ENCODE data around the gene AGAP2. TPM values are rescaled to one million over a fixed set of nuclear protein-coding genes. Genes with fewer than 3 reads are reported as not detected.

The AGAP2 gene
- total RNA-seq, 1 donor from 2014 or later = 1.7 TPM

DNA sequence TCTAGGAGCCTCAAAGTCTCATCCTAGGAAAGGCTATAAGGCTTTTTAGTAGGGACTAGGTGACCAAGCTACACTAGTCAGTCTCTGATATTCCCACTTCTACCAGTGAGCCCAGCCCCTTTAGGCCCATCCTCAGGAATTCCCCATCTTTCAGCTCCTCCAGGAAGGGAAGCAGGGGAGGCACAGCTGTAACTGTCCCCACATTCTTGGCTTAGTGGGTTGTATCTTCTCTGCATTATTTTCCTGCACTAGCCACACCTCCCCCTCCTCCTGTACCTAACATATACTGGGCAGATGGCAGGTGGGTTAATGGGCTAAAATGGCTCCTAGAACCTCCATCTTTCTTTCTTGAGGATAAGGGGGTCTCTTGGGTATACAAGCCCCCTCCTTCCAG, 28.8 kb upstream of the AGAP2 start:
- Mint-ChIP-seq H3K27ac (no peak overlapping the region), H3K36me3 (peaks cover 18% of the 10 kb centered on the region), H3K4me3 (no peak overlapping the region), H3K4me1 (peaks cover 28% of the 10 kb centered on the region), H3K9me3 (peaks cover 4% of the 10 kb centered on the region), H3K27me3 (ENCODE audit: insufficient read depth, low read depth) (peaks cover 47% of the 10 kb centered on the region)
- H3K4me3 ChIP-seq = peak overlapping the region; percentile 13
- TF ChIP-seq, protein P1, sequence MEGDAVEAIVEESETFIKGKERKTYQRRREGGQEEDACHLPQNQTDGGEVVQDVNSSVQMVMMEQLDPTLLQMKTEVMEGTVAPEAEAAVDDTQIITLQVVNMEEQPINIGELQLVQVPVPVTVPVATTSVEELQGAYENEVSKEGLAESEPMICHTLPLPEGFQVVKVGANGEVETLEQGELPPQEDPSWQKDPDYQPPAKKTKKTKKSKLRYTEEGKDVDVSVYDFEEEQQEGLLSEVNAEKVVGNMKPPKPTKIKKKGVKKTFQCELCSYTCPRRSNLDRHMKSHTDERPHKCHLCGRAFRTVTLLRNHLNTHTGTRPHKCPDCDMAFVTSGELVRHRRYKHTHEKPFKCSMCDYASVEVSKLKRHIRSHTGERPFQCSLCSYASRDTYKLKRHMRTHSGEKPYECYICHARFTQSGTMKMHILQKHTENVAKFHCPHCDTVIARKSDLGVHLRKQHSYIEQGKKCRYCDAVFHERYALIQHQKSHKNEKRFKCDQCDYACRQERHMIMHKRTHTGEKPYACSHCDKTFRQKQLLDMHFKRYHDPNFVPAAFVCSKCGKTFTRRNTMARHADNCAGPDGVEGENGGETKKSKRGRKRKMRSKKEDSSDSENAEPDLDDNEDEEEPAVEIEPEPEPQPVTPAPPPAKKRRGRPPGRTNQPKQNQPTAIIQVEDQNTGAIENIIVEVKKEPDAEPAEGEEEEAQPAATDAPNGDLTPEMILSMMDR (IDR thresholded peaks at IDR 0.05) = no peak
- TF ChIP-seq EZH2 (IDR thresholded peaks at IDR 0.05) (no peak), EZH2phosphoT487 (IDR thresholded peaks at IDR 0.05) (no peak)
- peaks cover 24% of the 10 kb centered on the region for H3K4me1 ChIP-seq
- H3K4me2 ChIP-seq = peak overlapping the region; percentile 79
- H3K36me3 ChIP-seq = no peaks in the 10 kb centered on the region
- no peak overlapping the region for H3K9ac ChIP-seq
- no peak for DNase-seq (ENCODE audit: low spot score)
- H3K27ac ChIP-seq = no peak overlapping the region
- H2AFZ ChIP-seq (replicated peaks) = no peak overlapping the region
- peaks cover 32% of the 10 kb centered on the region for H4K20me1 ChIP-seq (ENCODE audit: low read depth)
- H3K9me3 ChIP-seq (ENCODE audit: low read depth) = no peaks in the 10 kb centered on the region
- peaks cover 37% of the 10 kb centered on the region for H3F3A ChIP-seq (ENCODE audit: low read depth)
- H3K79me2 ChIP-seq (ENCODE audit: low read depth) = peaks cover 8% of the 10 kb centered on the region
- H3K27me3 ChIP-seq = peaks cover 56% of the 10 kb centered on the region

DNA sequence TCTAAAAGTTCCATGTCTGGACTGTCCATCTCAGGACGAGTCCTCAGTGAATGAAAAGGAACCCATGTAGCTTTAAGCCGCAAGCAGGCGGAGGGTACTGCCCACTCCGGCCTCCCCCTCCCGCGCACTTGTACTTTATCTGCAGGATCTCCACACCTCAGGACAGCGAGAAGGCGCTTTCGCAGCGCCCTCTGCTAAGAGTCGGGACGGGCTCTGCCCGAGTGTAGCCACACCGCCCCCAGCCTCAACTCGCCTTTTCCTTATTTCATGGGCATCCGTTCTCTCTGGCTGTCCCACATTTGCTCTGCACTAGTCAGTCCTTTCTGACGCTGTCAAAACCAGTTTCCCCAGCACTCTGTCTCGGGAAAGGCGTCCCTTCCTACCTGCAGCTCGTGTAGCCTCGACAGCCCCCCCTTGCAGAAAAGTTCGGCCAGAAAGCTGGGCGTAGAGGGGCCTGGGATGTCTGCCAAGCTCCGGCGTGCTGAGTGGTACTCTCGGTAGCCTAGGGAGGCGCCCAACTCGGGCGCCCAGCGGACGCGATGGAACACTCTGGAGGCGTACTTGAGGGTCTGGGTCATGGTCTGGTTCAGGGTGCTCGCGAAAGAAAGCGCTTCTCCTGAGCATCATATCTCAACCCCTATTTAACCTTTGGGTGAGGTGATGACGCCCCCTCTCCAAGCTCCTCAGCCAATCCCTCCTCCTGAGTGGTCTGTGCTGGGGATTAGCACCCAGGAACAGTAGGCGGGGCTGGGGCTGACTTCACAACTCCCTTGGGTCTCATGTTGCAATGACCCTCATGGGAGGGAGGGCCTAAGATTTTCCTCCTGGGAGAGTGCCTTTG, 28.1 kb upstream of the AGAP2 start, which contains the start of gene CYP27B1:
Gene CYP27B1, minus strand, starts transcription at position 615 of the 841 bp plus-strand sequence. Its CDS starts 37 bp downstream, at position 578.
- no peak within 1 kb of the TSS for H3K27ac ChIP-seq
- Mint-ChIP-seq H3K27me3 (ENCODE audit: insufficient read depth, low read depth) (peaks cover 52% of the 10 kb centered on the region), H3K4me1 (peaks cover 26% of the 10 kb centered on the region), H3K9me3 (peaks cover 4% of the 10 kb centered on the region), H3K4me3 (peak within 1 kb of the TSS; percentile 76), H3K36me3 (peaks cover 18% of the 10 kb centered on the region), H3K27ac (no peak within 1 kb of the TSS)
- no peak within 1 kb of the TSS for H2AFZ ChIP-seq (replicated peaks)
- peaks cover 62% of the 10 kb centered on the region for H3K27me3 ChIP-seq
- peak; percentile 79 for DNase-seq (ENCODE audit: low spot score)
- H4K20me1 ChIP-seq (ENCODE audit: low read depth) = peaks cover 38% of the 10 kb centered on the region
- no peaks in the 10 kb centered on the region for H3K36me3 ChIP-seq
- H3K4me1 ChIP-seq = peaks cover 24% of the 10 kb centered on the region
- H3F3A ChIP-seq (ENCODE audit: low read depth) = peaks cover 31% of the 10 kb centered on the region
- TF ChIP-seq EZH2phosphoT487 (IDR thresholded peaks at IDR 0.05) (no peak), EZH2 (IDR thresholded peaks at IDR 0.05) (no peak)
- TF ChIP-seq, protein P1 (IDR thresholded peaks at IDR 0.05) = no peak
- no peaks in the 10 kb centered on the region for H3K9me3 ChIP-seq (ENCODE audit: low read depth)
- H3K4me3 ChIP-seq = peak within 1 kb of the TSS; percentile 44
- no peak within 1 kb of the TSS for H3K9ac ChIP-seq
- peaks cover 8% of the 10 kb centered on the region for H3K79me2 ChIP-seq (ENCODE audit: low read depth)
- peak within 1 kb of the TSS; percentile 79 for H3K4me2 ChIP-seq

DNA sequence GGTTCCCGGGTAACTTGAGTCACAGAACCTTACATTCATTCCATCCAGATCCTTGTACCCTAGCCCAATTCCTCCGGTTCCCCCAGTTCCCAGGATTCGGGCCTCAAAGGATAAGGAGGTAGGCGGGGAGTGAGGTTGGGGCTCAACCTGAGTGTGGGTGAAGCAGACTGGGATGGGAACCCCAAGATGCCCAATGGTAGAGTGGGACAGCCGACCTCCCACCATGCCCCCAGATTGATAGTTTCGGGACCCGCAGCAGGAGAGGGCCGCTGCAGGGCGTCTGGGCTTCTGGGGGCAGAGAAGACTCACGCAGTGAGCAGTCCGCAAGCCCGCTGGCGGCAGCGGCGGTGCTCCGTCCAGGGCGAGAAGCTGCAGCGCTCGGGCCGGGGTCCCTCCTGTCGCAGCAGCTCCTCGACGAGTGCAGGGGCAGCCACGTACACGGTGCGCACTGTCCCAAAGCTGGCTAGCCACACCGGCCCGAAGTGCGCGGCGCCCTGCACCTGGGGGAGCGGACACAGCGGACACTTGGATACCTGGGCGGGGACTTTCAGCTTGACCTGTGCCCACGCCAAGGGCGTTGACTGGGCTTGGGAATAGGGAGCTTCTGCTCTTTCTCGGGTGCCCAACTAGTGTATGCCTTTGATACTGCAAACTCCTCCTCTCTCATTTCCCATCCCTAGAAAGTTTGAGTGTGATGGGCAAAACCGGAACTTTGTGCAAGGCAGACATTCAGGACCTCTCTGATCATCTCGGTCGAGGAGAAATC, 27.3 kb upstream of the AGAP2 start:
- TF ChIP-seq EZH2 (IDR thresholded peaks at IDR 0.05) (peak; percentile 95), EZH2phosphoT487 (IDR thresholded peaks at IDR 0.05) (peak; percentile 85)
- TF ChIP-seq, protein P1 (IDR thresholded peaks at IDR 0.05) = no peak
- peak overlapping the region; percentile 44 for H3K4me3 ChIP-seq
- no peaks in the 10 kb centered on the region for H3K9me3 ChIP-seq (ENCODE audit: low read depth)
- Mint-ChIP-seq H3K27me3 (ENCODE audit: insufficient read depth, low read depth) (peaks cover 52% of the 10 kb centered on the region), H3K36me3 (peaks cover 18% of the 10 kb centered on the region), H3K27ac (no peak overlapping the region), H3K9me3 (peaks cover 2% of the 10 kb centered on the region), H3K4me1 (peaks cover 19% of the 10 kb centered on the region), H3K4me3 (peak overlapping the region; percentile 76)
- no peak overlapping the region for H2AFZ ChIP-seq (replicated peaks)
- peaks cover 46% of the 10 kb centered on the region for H4K20me1 ChIP-seq (ENCODE audit: low read depth)
- no peaks in the 10 kb centered on the region for H3K36me3 ChIP-seq
- peaks cover 31% of the 10 kb centered on the region for H3F3A ChIP-seq (ENCODE audit: low read depth)
- H3K27ac ChIP-seq = no peak overlapping the region
- peak overlapping the region; percentile 79 for H3K4me2 ChIP-seq
- no peak for DNase-seq (ENCODE audit: low spot score)
- peaks cover 2% of the 10 kb centered on the region for H3K79me2 ChIP-seq (ENCODE audit: low read depth)
- no peak overlapping the region for H3K9ac ChIP-seq
- peaks cover 24% of the 10 kb centered on the region for H3K4me1 ChIP-seq
- peaks cover 62% of the 10 kb centered on the region for H3K27me3 ChIP-seq

Measured in neural progenitor cell (in vitro differentiated cells).